Breast epithelium (tissue), 4 donors: ENCODE results near the gene PNP. TPM values are rescaled to one million over a fixed set of nuclear protein-coding genes. Genes with fewer than 3 reads are reported as not detected.

Experiments
- DNase-seq, 2 donors: peaks; one replicate each; pipeline ENCODE4 v3.0.0-alpha.2; 2019; ENCODE audit warnings: low spot score in 2 of 2
- H3K27ac ChIP-seq, 2 donors: fragments of 200-600 bp; sonication (generic) in 1 of 2; one replicate each; pipeline ENCODE4 v1.5.1; 2016 to 2019; ENCODE audit warnings: mild to moderate bottlenecking in 1 of 2
- H3K27me3 ChIP-seq, 2 donors: fragments of 200-600 bp; sonication (generic) in 1 of 2; one replicate each; pipeline versions ENCODE4 v1.5.1 to v1.6.0; 2017 to 2019; ENCODE audit warnings: control low read depth in 1 of 2, mild to moderate bottlenecking in 1 of 2
- H3K36me3 ChIP-seq: fragments of 200-600 bp; one replicate; pipeline ENCODE4 v1.5.1; 2019
- H3K4me1 ChIP-seq, 2 donors: fragments of 200-600 bp; sonication (generic); one replicate each; pipeline ENCODE4 v1.5.1; 2016 to 2019; ENCODE audit warnings: control low read depth in 1 of 2
- H3K4me3 ChIP-seq, 3 donors: fragments of 200-600 bp; sonication (generic); 1 replicate in 2 of 3; 2 replicates in 1 of 3; pipeline ENCODE4 v1.5.1; 2016 to 2019; ENCODE audit warnings: mild to moderate bottlenecking in 3 of 3, moderate library complexity in 2 of 3
- H3K9me3 ChIP-seq, 2 donors: fragments of 200-600 bp; sonication (generic) in 1 of 2; one replicate each; pipeline ENCODE4 v1.5.1; 2016 to 2019; ENCODE audit warnings: control low read depth in 1 of 2
- POLR2A ChIP-seq: fragments of 450-650 bp; IDR thresholded peaks from one replicate; pipeline ENCODE4 v1.6.1; 2016; ENCODE audit warnings: antibody characterized with exemption, mild to moderate bottlenecking, moderate library complexity
- POLR2AphosphoS5 ChIP-seq, 3 donors: sonication (generic); formaldehyde crosslinking; IDR thresholded peaks; one replicate each; pipeline ENCODE4 v1.6.1; 2017; ENCODE audit warnings: antibody characterized with exemption in 3 of 3
- intact Hi-C: fragments of 100-400 bp; cut with DNase I; formaldehyde crosslinking; loops from one replicate; pipeline ENCODE4 v1.15.1; 2023; ENCODE audit warnings: low total_unique reads
- total RNA-seq, 3 donors: library from RNA; depleted of rRNA; stranded (reverse); fragments of >200 nt; gene quantifications; one replicate each; pipeline ENCODE4 v1.1.0, GENCODE V29; 2016
- TF ChIP-seq, protein P1 (sequence below), 3 donors: fragments of 450-650 bp; IDR thresholded peaks; one replicate each; pipeline ENCODE4 v1.5.1; 2016 to 2017; ENCODE audit warnings: antibody characterized with exemption in 3 of 3, mild to moderate bottlenecking in 3 of 3, moderate library complexity in 3 of 3

Gene PNP
- total RNA-seq, 3 donors from 2014 or later, result 26.4 to 60.0 (median 38.8) TPM

DNA sequence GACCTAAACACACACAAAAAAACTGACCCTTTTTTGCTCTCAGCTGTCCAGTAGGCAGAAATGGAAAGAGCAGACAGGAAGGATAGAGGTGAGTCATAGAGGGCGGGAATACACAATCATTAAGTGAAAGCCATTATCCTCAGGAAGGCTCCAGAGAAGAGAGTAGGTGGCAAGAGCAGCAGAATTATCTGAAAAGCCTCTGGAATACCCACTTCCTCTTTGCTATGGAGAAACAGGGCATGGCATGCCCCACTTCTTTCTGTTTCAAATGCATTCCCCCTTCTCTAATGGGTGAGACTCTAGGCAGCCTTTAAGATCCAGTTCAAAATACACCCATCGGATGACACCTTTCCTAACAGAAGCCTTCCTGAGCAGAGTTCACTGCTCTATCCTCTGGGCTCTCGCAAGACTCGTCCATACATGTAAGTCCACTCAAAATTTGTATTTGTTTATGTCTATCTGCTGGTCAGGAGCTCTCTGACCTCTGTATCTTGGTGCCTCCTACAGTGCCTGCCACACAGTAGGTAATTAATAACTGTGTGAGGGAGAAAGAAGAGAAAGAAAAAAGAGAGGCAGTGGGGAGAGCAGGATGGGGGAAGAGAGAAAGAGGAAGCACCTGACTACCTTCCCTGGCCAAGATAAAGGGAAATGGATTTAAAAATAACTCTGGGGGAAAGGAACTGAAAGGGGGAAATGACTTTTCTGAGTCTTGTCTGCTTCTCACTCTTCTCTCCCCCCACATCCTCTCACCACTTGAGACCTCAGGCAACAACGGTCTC is 41.8 kb upstream of the PNP start:
- no peaks in the 10 kb centered on the region for H3K9me3 ChIP-seq
- TF ChIP-seq POLR2A (no peak), POLR2AphosphoS5 (IDR thresholded peaks at IDR 0.05) (no peak)
- TF ChIP-seq, protein P1, sequence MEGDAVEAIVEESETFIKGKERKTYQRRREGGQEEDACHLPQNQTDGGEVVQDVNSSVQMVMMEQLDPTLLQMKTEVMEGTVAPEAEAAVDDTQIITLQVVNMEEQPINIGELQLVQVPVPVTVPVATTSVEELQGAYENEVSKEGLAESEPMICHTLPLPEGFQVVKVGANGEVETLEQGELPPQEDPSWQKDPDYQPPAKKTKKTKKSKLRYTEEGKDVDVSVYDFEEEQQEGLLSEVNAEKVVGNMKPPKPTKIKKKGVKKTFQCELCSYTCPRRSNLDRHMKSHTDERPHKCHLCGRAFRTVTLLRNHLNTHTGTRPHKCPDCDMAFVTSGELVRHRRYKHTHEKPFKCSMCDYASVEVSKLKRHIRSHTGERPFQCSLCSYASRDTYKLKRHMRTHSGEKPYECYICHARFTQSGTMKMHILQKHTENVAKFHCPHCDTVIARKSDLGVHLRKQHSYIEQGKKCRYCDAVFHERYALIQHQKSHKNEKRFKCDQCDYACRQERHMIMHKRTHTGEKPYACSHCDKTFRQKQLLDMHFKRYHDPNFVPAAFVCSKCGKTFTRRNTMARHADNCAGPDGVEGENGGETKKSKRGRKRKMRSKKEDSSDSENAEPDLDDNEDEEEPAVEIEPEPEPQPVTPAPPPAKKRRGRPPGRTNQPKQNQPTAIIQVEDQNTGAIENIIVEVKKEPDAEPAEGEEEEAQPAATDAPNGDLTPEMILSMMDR (IDR thresholded peaks at IDR 0.05), result no peak
- no peak overlapping the region for H3K27ac ChIP-seq
- no peaks in the 10 kb centered on the region for H3K4me1 ChIP-seq
- no peak for DNase-seq
- no peaks in the 10 kb centered on the region for H3K36me3 ChIP-seq
- intact Hi-C loops, result no loop called here
- no peak overlapping the region for H3K4me3 ChIP-seq
- H3K27me3 ChIP-seq, result no peaks in the 10 kb centered on the region

DNA sequence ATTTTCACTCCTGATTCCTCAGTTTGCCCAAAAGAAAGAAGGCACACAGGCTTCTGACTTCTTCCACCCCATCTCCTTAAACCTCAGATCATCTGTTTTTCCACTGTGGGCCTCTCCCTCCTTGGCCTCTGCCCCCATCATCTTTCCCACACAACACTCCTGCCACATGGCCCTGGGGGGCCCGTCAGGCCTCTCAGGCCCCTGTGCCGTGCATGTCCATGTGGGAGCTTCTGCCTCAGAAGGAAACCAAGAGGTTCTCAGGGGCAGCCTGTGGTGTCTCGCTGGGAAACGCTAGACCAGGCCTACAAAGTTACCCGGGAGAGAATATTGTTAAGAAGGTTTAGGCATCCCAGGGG is 41.2 kb upstream of the PNP start:
- H3K4me3 ChIP-seq, result no peak overlapping the region
- no peak for TF ChIP-seq POLR2A
- TF ChIP-seq, protein P1 (IDR thresholded peaks at IDR 0.05), result no peak
- H3K4me1 ChIP-seq, result no peaks in the 10 kb centered on the region
- no peaks in the 10 kb centered on the region for H3K9me3 ChIP-seq
- no peak for DNase-seq
- no peaks in the 10 kb centered on the region for H3K27me3 ChIP-seq
- intact Hi-C loops, result no loop called here
- H3K36me3 ChIP-seq, result no peaks in the 10 kb centered on the region
- no peak overlapping the region for H3K27ac ChIP-seq

DNA sequence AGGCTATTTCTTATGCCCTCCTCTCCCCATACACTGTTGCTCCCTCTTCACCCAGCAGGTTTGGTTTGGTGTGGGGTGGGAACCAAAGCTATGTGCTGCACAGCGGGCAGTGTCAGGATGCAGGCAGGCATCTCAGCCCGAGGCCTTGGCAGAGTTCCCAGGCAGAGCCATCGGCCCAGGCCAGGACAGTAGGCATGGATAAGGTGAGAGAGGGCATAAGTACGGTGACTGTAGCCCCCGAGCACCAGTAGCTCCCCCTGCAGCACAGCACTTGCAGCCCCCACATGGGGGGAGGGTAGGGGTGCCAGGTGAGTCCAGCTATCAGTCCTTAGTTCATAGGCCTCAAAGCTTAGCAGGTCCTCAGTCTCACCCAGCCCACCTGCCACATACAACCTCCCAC is 40.4 kb upstream of the PNP start:
- intact Hi-C loops, result no loop called here
- Histone ChIP-seq H3K4me1 (no peaks in the 10 kb centered on the region), H3K27ac (no peak overlapping the region), H3K4me3 (no peak overlapping the region), H3K36me3 (no peaks in the 10 kb centered on the region), H3K27me3 (no peaks in the 10 kb centered on the region), H3K9me3 (no peaks in the 10 kb centered on the region)
- TF ChIP-seq, protein P1 (IDR thresholded peaks at IDR 0.05), result no peak
- no peak for TF ChIP-seq POLR2AphosphoS5 (IDR thresholded peaks at IDR 0.05)
- no peak for TF ChIP-seq POLR2A
- no peak for DNase-seq

DNA sequence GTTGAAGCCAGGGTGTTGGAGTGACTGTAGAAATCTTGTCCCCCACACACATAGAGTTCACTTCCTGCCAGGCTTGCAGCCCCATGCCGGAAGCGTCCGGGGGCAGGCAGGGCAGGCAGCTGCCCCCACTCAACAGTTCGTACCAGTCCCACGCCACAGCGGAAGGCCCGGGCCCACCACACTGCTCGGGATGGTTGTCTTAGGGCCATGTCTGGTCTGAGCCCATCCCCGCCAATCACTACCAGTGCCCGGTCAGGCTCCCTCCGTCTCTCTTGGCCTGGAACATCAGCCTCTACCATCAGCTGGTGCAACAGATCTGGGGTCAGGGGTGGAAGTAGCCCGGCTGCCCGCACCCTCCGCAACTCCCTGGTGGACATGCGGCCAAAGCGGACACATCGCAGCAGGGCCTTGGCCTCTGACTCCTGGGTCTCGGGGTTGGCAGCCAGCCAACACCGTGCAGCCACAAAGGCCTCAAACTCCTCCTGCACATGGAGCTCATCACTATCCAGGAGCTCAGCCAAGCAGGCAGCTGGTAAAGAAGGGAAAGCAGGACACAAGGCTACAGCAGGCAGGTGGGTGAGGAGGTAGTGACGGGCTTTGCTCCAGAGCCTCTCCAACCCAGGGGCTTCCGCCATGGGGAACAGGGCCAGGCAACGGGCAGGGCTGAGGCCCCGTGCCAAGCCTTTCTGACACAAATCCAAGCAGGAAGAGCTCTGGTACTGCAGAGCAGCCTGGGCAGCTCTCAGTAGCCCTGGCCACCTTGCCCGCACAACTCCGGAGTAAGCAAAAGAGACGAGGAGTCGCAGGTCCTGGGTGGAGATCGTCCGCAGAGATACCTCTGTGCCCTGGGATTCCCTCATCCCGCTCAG is 39.2 kb upstream of the PNP start:
- no peaks in the 10 kb centered on the region for H3K9me3 ChIP-seq
- intact Hi-C loops, result no loop called here
- H3K27ac ChIP-seq, result no peak overlapping the region
- no peak for DNase-seq
- TF ChIP-seq POLR2AphosphoS5 (IDR thresholded peaks at IDR 0.05), result no peak
- TF ChIP-seq, protein P1 (IDR thresholded peaks at IDR 0.05), result no peak
- no peaks in the 10 kb centered on the region for H3K4me1 ChIP-seq
- no peaks in the 10 kb centered on the region for H3K27me3 ChIP-seq
- no peaks in the 10 kb centered on the region for H3K36me3 ChIP-seq
- peak overlapping the region in 1 of 3 donors; percentile 32 for H3K4me3 ChIP-seq
